Mesenchymal stem cell (in vitro differentiated cells and primary cell): Measurements from ENCODE around the gene PGAP1.

Source experiments
- DNase-seq: peaks from one replicate; pipeline ENCODE4 v3.0.0-alpha.2; 2013
- H2AFZ ChIP-seq: one replicate; pipeline ENCODE4 v1.6.1; 2013; ENCODE audit warnings: low read depth, mild to moderate bottlenecking, control low read depth, inconsistent platforms, low read length, moderate library complexity
- H2AK5ac ChIP-seq: 2 replicates; pipeline ENCODE4 v1.6.1; 2013; ENCODE audit warnings: low read length, moderate library complexity, mild to moderate bottlenecking, inconsistent platforms; ENCODE audit not compliant: severe bottlenecking
- H2BK120ac ChIP-seq: one replicate; pipeline ENCODE4 v1.6.1; 2013; ENCODE audit warnings: low read depth, mild to moderate bottlenecking, inconsistent platforms, low read length, moderate library complexity
- H2BK12ac ChIP-seq, 2 experiments: one replicate each; pipeline ENCODE4 v1.6.1; 2013; ENCODE audit warnings: inconsistent platforms in 2 of 2, low read length in 2 of 2, mild to moderate bottlenecking in 2 of 2, moderate library complexity in 2 of 2, control low read depth in 1 of 2
- H2BK15ac ChIP-seq: one replicate; pipeline ENCODE4 v1.6.1; 2013; ENCODE audit warnings: mild to moderate bottlenecking, low read depth, inconsistent platforms; ENCODE audit not compliant: poor library complexity, severe bottlenecking
- H2BK5ac ChIP-seq: 2 replicates; pipeline ENCODE4 v1.6.1; 2013; ENCODE audit warnings: low read depth, mild to moderate bottlenecking, low read length, control low read depth, inconsistent platforms; ENCODE audit not compliant: poor library complexity, severe bottlenecking
- H3K14ac ChIP-seq, 2 experiments: one replicate each; pipeline ENCODE4 v1.6.1; 2013; ENCODE audit warnings: inconsistent platforms in 2 of 2, low read length in 2 of 2, control low read depth in 1 of 2, mild to moderate bottlenecking in 1 of 2, moderate library complexity in 1 of 2
- H3K18ac ChIP-seq, 2 experiments: one replicate each; pipeline ENCODE4 v1.6.1; 2013; ENCODE audit warnings: inconsistent platforms in 2 of 2, low read length in 2 of 2, control low read depth in 1 of 2, low read depth in 1 of 2, mild to moderate bottlenecking in 1 of 2
- H3K23ac ChIP-seq, 2 experiments: one replicate each; pipeline ENCODE4 v1.6.1; 2013; ENCODE audit warnings: inconsistent platforms in 2 of 2, low read length in 2 of 2, mild to moderate bottlenecking in 2 of 2, moderate library complexity in 2 of 2, control low read depth in 1 of 2
- H3K27ac ChIP-seq: 2 replicates; pipeline ENCODE4 v1.5.1; 2013; ENCODE audit warnings: mild to moderate bottlenecking, moderate library complexity, low read length, control low read depth, inconsistent platforms; ENCODE audit not compliant: poor library complexity, severe bottlenecking
- H3K27me3 ChIP-seq, 2 experiments: 2 replicates each; pipeline versions ENCODE4 v1.6.1 to v1.7.0; 2013; ENCODE audit warnings: low read length in 2 of 2, mild to moderate bottlenecking in 2 of 2, moderate library complexity in 2 of 2, control low read depth in 1 of 2, inconsistent platforms in 1 of 2; ENCODE audit not compliant: control insufficient read depth in 1 of 2, insufficient read depth in 1 of 2
- H3K36me3 ChIP-seq, 2 experiments: 2 replicates each; pipeline versions ENCODE4 v1.6.1 to v1.7.0; 2013; ENCODE audit warnings: low read length in 2 of 2, control low read depth in 1 of 2, inconsistent platforms in 1 of 2, low read depth in 1 of 2, mild to moderate bottlenecking in 1 of 2; ENCODE audit not compliant: insufficient read depth in 2 of 2, control insufficient read depth in 1 of 2
- H3K4ac ChIP-seq, 2 experiments: one replicate each; pipeline ENCODE4 v1.6.1; 2013; ENCODE audit warnings: inconsistent platforms in 2 of 2, low read length in 2 of 2, mild to moderate bottlenecking in 2 of 2, moderate library complexity in 2 of 2, control low read depth in 1 of 2, low read depth in 1 of 2
- H3K4me1 ChIP-seq: 2 replicates; pipeline ENCODE4 v1.6.1; 2013; ENCODE audit warnings: low read depth, low read length, control low read depth; ENCODE audit not compliant: control insufficient read depth, insufficient read depth
- H3K4me2 ChIP-seq: 2 replicates; pipeline ENCODE4 v1.6.1; 2013; ENCODE audit warnings: low read length, mild to moderate bottlenecking, inconsistent platforms; ENCODE audit not compliant: poor library complexity, severe bottlenecking
- H3K4me3 ChIP-seq, 2 experiments: 2 replicates each; pipeline versions ENCODE4 v1.5.1 to v1.7.0; 2013; ENCODE audit warnings: low read length in 2 of 2, mild to moderate bottlenecking in 2 of 2, control low read depth in 1 of 2, low read depth in 1 of 2; ENCODE audit not compliant: insufficient read depth in 1 of 2
- H3K79me1 ChIP-seq: replicated peaks from 2 replicates; pipeline ENCODE4 v1.6.1; 2013; ENCODE audit warnings: mild to moderate bottlenecking, control low read depth, low read length, inconsistent platforms; ENCODE audit not compliant: poor library complexity, severe bottlenecking
- H3K9ac ChIP-seq: 2 replicates; pipeline ENCODE4 v1.7.0; 2013; ENCODE audit warnings: mild to moderate bottlenecking, low read length, moderate library complexity
- H3K9me3 ChIP-seq: 2 replicates; pipeline ENCODE4 v1.7.0; 2013; ENCODE audit warnings: mild to moderate bottlenecking, low read length; ENCODE audit not compliant: control insufficient read depth
- H4K8ac ChIP-seq: one replicate; pipeline ENCODE4 v1.6.1; 2013; ENCODE audit warnings: inconsistent platforms, mild to moderate bottlenecking, low read length, moderate library complexity
- H4K91ac ChIP-seq: one replicate; pipeline ENCODE4 v1.6.1; 2013; ENCODE audit warnings: mild to moderate bottlenecking, low read length, inconsistent platforms
- WGBS: methylation state at CpG from one replicate; pipeline ENCODE4 v1.1.7; 2013; ENCODE audit warnings: mixed read lengths; 5-methylcytosine and 5-hydroxymethylcytosine counted together

PGAP1 gene

DNA sequence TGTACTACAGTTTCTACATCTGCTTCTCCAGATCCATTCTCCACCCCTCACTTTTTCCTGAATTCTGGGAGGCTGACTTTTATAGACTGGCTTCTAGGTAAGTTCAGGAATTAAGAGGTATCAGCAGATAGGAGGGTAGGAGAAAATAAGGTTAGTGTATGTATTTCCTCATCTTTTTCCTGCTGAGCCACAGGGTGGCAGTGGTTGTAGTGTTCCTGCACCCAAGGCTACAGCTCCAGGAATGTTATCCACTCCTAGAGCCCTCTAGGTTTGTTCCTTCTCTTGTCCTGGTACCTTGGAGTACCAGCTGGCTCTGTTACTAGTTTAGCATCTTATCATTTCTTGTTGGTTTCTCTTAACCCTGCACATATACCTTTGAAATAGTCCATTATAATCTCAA lies 76.6 kb downstream of the PGAP1 start:
- no peak overlapping the region for H4K8ac ChIP-seq
- H3K79me1 ChIP-seq, result no peaks in the 10 kb centered on the region
- H3K4me1 ChIP-seq, result no peaks in the 10 kb centered on the region
- no peak overlapping the region for H2BK120ac ChIP-seq
- no peak overlapping the region for H2BK5ac ChIP-seq
- H2AK5ac ChIP-seq, result no peak overlapping the region
- H3K18ac ChIP-seq, result no peak overlapping the region
- H3K36me3 ChIP-seq, result peaks cover 0 to 6% of the 10 kb centered on the region in 2 experiments
- H4K91ac ChIP-seq, result no peak overlapping the region
- no peak overlapping the region for H3K23ac ChIP-seq
- H3K4ac ChIP-seq, result no peak overlapping the region
- H3K4me3 ChIP-seq, result no peak overlapping the region
- no peak overlapping the region for H3K14ac ChIP-seq
- H2AFZ ChIP-seq, result no peak overlapping the region
- no peak overlapping the region for H2BK12ac ChIP-seq
- no peak overlapping the region for H2BK15ac ChIP-seq
- H3K9me3 ChIP-seq, result no peaks in the 10 kb centered on the region
- H3K4me2 ChIP-seq, result no peak overlapping the region
- DNase-seq, result peak; percentile 19
- H3K27me3 ChIP-seq, result no peaks in the 10 kb centered on the region
- H3K9ac ChIP-seq, result no peak overlapping the region
- H3K27ac ChIP-seq, result no peak overlapping the region

DNA sequence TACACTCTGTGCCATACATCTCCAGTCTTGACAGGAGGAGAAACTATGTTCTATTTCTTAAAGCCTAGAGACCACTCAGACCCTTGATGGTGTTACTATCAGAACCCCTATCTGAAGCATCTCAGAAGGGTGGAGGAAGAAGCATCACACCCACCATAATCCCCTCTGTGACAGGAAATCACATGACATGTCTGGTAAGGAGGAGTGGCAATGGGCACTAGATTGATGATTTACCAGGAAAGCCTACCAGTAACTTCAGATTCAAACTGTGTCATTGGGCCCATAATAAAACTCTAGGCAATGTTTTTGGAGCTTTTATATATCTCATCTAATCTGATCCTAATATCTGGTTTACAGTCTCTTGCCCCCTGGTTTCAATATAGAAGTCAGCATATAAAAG lies 80.2 kb downstream of the PGAP1 start:
- Histone ChIP-seq H3K79me1 (no peaks in the 10 kb centered on the region), H3K14ac (no peak overlapping the region), H2BK12ac (no peak overlapping the region), H3K27ac (no peak overlapping the region), H2BK120ac (no peak overlapping the region), H2AFZ (no peak overlapping the region), H4K91ac (no peak overlapping the region), H3K4me2 (no peak overlapping the region), H2BK15ac (no peak overlapping the region), H3K27me3 (no peaks in the 10 kb centered on the region), H3K4me3 (no peak overlapping the region), H2AK5ac (no peak overlapping the region), H3K9ac (no peak overlapping the region), H3K9me3 (no peaks in the 10 kb centered on the region), H2BK5ac (no peak overlapping the region), H3K18ac (no peak overlapping the region), H3K4ac (no peak overlapping the region), H4K8ac (no peak overlapping the region), H3K4me1 (no peaks in the 10 kb centered on the region), H3K23ac (no peak overlapping the region), H3K36me3 (peaks cover 0 to 22% of the 10 kb centered on the region in 2 experiments)
- DNase-seq, result no peak

DNA sequence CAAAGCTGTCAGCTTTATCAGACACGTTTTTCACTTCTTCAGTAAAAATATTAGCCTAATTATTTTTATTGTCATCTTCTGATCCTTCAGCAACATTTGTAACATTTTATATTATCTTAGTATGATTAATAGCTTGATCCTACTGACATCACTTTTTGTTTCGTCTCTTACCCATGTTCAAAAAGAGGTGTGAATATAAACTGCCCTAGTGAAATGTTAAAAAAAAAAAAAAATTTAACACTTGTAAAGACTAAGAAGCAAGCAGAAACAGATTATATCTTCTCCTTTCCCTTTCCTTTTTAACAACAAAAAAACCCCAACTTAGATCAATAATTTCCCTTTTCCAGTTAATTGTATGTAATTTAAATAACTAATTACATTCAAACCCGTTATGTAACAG lies 81.1 kb downstream of the PGAP1 start:
- DNase-seq, result no peak
- H3K14ac ChIP-seq, result no peak overlapping the region
- H2BK5ac ChIP-seq, result no peak overlapping the region
- H2AFZ ChIP-seq, result no peak overlapping the region
- no peaks in the 10 kb centered on the region for H3K79me1 ChIP-seq
- no peaks in the 10 kb centered on the region for H3K27me3 ChIP-seq
- no peak overlapping the region for H3K18ac ChIP-seq
- H2AK5ac ChIP-seq, result no peak overlapping the region
- no peak overlapping the region for H2BK12ac ChIP-seq
- no CpG with 5 or more reads among the region's 3 CpGs for WGBS
- no peaks in the 10 kb centered on the region for H3K9me3 ChIP-seq
- H2BK15ac ChIP-seq, result no peak overlapping the region
- H3K9ac ChIP-seq, result no peak overlapping the region
- H3K4me2 ChIP-seq, result no peak overlapping the region
- H3K36me3 ChIP-seq, result peaks cover 0 to 30% of the 10 kb centered on the region in 2 experiments
- no peak overlapping the region for H4K8ac ChIP-seq
- H3K23ac ChIP-seq, result no peak overlapping the region
- no peaks in the 10 kb centered on the region for H3K4me1 ChIP-seq
- no peak overlapping the region for H3K27ac ChIP-seq
- no peak overlapping the region for H4K91ac ChIP-seq
- H3K4me3 ChIP-seq, result no peak overlapping the region
- no peak overlapping the region for H2BK120ac ChIP-seq
- H3K4ac ChIP-seq, result no peak overlapping the region

GRCh38 chr2:196840171-196840570 lies 86.3 kb downstream of the PGAP1 start:
- 100% methylated on average over 1 of the region's 2 CpGs for WGBS

More at GRCh38 chr2:196840171-196840570, 86.3 kb downstream of the PGAP1 start:
- no peak overlapping the region for H2BK5ac ChIP-seq
- H2AK5ac ChIP-seq, result no peak overlapping the region
- H2BK12ac ChIP-seq, result no peak overlapping the region
- H3K9ac ChIP-seq, result no peak overlapping the region
- H3K14ac ChIP-seq, result no peak overlapping the region
- H2BK15ac ChIP-seq, result no peak overlapping the region
- H3K4me1 ChIP-seq, result no peaks in the 10 kb centered on the region
- H3K27me3 ChIP-seq, result no peaks in the 10 kb centered on the region
- no peak overlapping the region for H3K23ac ChIP-seq
- no peak overlapping the region for H3K18ac ChIP-seq
- H2AFZ ChIP-seq, result no peak overlapping the region
- H3K4ac ChIP-seq, result no peak overlapping the region
- DNase-seq, result no peak
- no peaks in the 10 kb centered on the region for H3K79me1 ChIP-seq
- H4K8ac ChIP-seq, result no peak overlapping the region
- H2BK120ac ChIP-seq, result no peak overlapping the region
- H3K4me2 ChIP-seq, result no peak overlapping the region
- no peaks in the 10 kb centered on the region for H3K9me3 ChIP-seq
- no peak overlapping the region for H3K27ac ChIP-seq
- H4K91ac ChIP-seq, result no peak overlapping the region
- peaks cover 6 to 44% of the 10 kb centered on the region in 2 experiments for H3K36me3 ChIP-seq
- no peak overlapping the region for H3K4me3 ChIP-seq
